Activated CD8-positive, alpha-beta memory T cell treated with anti-CD3 and anti-CD28 coated beads for 24 hours (primary cell): Measurements from ENCODE around the gene NCKAP1.
"Not testable (repeated sequence)": the region's sequence is repeated elsewhere in the genome, so short reads cannot be mapped to it uniquely, and the experiment has no call there.

Experiments used
- DNase-seq: peaks from one replicate; pipeline ENCODE4 v3.0.0-alpha.2; 2020

The NCKAP1 gene

DNA sequence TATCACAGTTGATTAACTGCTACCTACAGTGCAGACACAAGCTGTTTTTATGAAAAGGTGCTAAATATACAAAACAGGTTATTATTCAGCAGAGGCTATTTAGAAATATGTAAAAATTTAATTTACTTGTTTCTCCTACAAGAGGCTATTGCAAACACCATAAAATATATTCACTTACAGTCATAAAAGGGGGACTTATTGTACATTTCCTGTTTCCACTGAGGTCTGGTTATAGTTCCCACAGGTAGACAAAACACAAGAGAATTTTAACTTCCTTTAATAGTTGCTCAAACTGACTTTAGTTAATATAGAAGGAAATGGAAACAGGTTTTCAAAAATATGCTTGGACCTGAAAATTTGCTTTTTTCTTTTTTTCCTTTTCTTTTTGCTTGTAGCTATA lies 131.8 kb downstream of the NCKAP1 start:
- DNase-seq = no peak

DNA sequence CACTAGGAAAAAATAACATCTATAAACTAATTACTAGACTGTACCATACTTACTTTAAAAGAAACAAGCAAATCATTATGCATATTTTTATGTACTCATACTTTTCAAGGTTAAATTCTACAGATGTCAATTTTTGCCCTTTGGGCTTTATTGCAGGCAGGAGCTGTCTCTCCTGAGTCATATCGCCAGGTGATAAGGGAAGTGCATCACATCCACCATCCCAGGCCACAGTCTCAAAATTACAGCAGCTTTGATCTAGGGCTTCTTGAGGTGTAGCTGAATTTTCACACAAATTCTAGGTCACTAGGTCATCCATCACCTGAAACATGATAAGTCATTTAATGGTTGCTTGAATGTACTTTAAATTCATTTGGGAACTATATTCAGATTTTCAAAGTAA lies 133.4 kb downstream of the NCKAP1 start:
- no peak for DNase-seq

GRCh38 chr2:182903566-182903965 lies 134.7 kb downstream of the NCKAP1 start:
- DNase-seq = no peak

GRCh38 chr2:182901748-182902147 lies 136.5 kb downstream of the NCKAP1 start:
- DNase-seq = no peak

DNA sequence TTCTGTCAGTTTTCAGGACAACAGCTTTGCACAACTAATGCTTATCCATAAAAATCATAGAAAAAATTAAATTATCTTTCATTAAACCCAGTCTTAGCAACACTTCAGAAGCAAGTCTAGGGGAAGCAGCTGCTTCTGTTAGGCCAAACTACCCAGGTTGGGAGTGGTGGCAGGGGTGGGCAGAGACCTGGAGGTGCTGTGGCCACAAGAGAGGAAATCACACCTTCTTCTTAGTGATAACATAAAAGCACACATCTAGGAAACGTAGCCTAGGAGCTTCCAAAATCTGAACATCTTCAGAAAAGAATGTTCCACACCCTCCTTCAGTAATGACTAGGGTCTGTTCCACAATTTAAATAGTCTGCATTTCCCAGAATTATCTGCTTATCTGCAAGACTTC lies 139.5 kb downstream of the NCKAP1 start:
- no peak for DNase-seq

DNA sequence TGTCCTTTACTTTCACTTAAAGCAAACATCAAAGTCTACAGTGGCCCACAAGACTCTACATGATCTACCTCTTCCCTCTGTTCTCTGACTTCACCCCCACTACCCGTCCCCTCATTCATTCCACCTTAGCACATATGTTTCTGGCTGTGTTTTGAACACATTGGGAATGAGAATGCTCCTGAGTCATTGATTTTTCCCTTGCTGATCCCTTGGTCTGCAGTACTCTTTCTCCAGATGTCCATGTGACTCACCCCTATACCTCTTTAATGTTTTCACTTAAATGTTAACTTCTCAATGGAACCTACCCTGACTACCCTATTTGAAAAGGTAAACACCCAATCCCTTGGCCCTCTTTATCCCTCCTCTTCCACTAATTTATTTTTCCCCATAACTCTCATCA lies 141.1 kb downstream of the NCKAP1 start:
- DNase-seq = no peak

GRCh38 chr2:182895798-182896197 lies 142.5 kb downstream of the NCKAP1 start:
- no peak for DNase-seq

DNA sequence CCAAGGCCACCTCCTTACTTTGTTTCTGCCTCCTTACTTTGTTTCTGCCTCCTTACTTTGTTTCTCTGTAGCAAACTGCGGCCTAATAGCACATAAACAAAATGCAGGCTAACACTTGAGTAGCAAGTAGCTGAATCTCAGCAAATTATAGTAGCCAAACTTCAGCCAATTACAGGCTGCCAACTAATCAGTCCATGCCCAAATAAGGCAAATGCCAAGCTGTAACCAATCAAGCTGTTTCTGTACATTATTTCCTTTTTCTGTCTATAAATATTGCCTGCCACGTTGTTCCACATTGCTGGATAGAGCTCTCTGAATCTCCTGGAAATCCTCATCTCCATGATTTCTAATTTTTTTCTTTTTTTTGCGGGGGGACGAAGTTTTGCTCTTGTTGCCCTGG lies 143.1 kb downstream of the NCKAP1 start:
- DNase-seq = no peak

DNA sequence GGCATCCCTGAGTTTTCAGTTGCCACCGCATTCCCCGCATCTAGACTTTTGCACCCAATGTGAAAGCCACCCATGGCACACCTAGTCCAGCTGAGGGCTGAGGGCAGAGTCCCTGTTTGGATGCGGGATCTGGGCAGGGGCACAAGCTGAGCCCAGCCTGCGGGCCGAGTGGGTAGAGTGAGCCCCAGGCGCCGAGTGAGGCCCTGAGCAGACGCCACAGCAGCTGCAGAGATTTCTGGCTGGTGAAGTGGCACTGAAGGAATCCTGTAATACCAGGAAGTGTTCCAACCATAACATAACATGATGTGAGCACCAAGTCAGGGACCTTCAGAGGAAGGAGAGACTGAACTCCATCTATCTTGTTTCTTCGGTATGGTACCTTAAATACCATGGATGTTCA lies 144.1 kb downstream of the NCKAP1 start:
- DNase-seq = no peak

DNA sequence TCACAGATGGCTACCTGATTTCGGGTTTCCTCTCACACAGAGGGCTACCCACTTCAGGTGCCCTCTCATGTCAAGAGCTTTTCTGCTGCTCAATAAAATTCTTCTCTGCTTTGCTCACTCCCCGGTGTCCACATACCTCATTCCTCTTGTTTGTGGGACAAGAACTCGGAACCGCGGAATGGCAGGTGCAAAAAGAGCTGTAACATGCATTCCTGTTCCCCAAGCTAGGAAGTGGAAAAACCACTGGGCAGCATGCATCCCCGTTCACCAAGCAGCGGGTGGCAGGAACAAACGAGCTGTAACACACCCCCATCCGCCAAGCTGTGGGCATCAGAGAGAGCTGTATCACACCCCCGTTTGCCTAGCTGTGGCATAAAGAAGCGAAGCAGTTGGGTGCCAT lies 144.6 kb downstream of the NCKAP1 start:
- DNase-seq = no peak

DNA sequence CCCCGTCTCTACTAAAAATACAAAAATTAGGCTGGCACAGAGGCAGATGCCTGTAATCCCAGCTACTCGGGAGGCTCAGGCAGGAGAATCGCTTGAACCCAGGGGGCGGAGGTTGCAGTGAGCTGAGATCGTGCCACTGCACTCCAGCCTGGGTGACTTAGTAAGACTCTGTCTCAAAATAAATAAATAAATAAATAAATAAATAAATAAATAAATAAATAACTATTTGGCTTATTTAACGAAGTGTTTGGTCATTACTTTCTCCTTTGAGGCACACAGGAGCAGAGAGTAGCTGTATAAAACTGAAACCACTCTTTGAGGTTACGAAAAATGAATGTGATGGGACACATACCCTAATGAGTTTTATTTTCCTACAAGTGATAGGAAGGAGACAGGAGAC lies 145.2 kb downstream of the NCKAP1 start:
- not testable (repeated sequence) for DNase-seq

DNA sequence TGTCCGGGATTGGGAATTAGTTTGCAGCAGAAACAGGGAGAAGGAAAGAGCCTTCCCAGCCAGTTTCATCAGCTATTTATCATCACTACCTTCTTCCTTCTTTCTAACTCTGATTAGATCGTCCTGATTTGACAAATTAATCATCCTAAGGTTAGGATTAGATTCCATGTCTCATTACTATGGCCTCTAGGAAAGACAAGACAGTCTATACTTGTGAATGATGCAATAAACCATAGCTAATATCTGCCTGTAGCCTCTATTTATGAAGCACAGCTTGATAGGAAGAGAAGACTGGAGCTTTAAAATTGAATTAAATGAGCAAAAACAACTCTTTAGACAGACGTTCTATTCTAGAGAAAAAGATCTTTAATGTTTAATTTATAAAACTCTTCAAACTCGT lies 146.6 kb downstream of the NCKAP1 start:
- DNase-seq = no peak

DNA sequence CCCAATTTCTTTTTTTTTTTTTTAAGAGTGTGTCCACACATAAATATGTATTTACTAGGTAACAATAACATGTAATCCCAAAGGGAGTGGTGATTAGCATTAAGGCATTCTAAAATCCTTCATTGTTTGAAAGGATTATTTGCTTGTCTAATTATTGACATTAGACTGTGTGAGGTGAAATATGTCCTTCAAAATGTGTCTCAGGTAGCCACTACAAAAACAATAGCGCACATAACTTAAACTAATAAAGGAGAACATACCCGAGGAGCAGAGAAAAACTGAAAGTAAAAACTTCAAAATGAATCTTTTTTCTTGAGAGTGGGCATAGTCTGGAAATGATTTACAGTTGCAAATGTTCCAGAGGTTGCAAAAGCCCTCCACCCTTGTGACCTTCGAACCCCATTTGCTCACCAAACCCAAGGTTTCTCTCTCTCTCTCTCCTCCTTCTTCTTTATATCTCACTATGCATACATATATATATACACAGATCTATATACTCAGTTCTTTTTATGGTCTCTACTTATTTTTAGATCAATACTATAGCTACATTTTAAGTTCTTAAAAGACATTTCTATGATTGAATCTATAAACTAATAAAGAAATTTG lies 147.4 kb downstream of the NCKAP1 start:
- DNase-seq = no peak

GRCh38 chr2:182890305-182890704 lies 148.0 kb downstream of the NCKAP1 start:
- no peak for DNase-seq

- DNase-seq = no peak
Observed at GRCh38 chr2:182887753-182888415, 150.4 kb downstream of the NCKAP1 start.

DNA sequence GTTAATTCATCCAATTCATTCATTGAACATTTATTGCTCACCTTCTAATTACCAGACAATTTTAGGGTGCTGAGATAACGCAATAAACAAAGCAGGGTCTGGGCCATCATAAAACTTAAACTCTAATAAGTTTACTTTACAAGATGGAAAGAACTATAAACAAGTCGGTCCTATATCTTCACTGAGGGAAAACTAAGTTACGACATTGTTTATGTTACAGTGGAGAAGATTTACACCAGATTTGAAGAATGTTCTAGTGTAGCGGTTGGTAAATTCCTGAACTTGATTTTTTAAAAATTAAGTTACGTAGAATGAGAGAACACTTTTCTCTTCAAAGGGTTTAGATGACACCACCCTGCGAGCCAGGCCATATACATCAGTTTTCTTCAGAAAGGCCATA lies 151.2 kb downstream of the NCKAP1 start:
- DNase-seq = no peak

DNA sequence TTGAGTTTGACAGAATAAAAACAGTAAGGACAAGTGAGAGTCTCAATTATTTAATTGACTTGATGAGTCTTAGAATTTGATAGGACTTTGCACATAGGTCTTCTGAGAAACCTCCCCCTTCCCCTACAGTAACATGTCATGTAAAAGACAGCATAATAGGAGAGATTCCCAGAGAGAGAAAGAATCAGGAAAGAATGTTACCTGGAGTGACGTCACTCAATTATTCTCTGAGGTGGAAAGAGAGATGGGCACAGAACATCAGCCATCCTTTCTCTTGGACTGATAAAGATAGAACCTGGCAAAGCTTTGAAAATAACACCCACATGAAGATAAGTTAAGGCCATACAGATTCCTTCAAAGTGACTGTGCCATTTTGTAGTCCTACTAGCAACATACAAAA lies 152.5 kb downstream of the NCKAP1 start:
- no peak for DNase-seq

GRCh38 chr2:182883451-182883850 lies 154.8 kb downstream of the NCKAP1 start:
- no peak for DNase-seq

- DNase-seq = not testable (repeated sequence)
Observed at GRCh38 chr2:182880100-182880499, 158.2 kb downstream of the NCKAP1 start.

- DNase-seq = not testable (repeated sequence)
Observed at GRCh38 chr2:182876653-182877052, 161.6 kb downstream of the NCKAP1 start.

DNA sequence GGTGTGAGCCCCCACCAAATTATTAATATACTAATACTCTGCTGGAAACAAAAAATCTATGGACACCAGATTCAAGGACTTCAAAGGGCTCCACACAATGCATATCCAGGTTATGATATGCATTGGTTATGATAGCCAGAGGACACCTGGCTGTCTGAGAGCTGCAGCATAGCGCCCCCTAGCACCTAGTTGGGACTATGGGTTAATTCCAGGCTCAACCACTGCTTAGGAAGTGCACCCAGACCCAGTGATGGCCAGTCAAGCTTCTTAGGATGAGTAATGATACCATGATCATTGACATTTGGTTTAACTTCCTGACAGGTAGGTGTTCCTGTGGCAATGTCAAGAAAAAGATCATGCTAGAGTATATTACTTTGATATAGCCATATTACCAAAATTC lies 168.0 kb downstream of the NCKAP1 start:
- DNase-seq = no peak

DNA sequence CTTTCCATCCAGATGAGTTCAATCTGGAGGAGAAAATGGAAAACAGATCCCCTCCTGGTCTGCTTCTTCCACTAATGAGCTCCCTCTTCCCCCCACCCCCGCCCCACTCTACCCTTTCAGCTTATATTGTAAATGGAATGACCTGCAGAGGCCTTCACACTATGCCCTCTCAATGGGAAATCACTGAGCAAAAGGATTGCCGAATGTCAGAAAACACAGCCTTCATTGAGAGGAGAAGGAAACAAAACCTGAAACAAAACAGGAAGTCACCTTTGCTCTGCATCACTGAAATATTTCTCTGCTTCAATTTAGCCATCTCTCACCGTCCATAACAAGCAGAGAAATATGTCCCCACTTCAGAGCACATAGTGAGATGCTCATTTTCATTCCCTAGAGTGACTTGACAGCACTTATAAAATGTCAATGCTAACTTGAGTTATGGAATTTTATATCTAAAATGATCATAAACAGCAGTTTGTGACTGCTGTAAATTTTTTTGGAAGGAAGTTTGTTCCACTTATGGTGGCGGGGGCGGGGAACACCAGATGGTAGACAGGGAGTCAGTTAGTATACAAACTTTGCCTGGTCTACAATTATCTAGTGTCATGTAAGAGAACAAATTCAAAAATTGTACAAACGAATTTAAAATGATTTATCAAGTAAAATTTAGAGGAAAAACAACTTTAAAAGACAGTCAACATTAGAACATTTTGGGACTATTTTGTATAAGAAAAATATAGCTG lies 170.0 kb downstream of the NCKAP1 start:
- no peak for DNase-seq

DNA sequence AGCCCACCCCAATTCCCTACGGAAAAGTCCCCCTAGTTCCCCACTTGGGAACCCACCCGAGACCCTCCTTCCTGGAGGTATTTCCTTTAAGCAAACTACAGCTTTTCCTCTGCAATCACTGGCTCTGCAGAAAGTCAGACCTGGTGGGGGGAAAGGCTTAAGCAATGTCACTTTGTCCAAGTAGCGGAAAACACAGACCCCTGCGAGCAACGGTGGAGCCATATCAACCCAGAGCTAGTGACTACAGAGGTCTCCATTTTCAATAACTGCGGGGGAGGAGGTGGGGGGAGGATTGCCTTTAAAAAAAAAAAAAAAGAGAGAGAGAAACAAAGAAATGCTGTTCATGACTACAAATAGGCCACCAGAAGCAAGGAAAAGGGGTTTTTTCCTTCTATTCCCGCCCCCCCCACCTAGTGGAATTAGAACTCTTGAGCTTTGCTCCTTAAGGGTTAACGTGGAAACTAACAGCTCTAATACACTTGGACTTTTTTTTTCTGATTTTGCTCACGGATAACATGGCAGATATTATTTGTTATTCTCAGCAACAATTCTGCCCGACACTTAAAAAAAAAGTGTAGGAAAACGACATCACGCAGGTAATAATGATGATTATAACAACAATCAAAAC lies 170.7 kb downstream of the NCKAP1 start:
- no peak for DNase-seq
